ENCODE measurements around the gene ZDHHC3. TPM values are rescaled to one million over a fixed set of nuclear protein-coding genes. Genes with fewer than 3 reads are reported as not detected.

ZDHHC3 gene
- total RNA-seq, 1 donor from 2014 or later: 41.2 TPM

- Histone ChIP-seq H3K79me2 (ENCODE audit: low read depth) (peaks cover 4% of the 10 kb centered on the region), H3K4me3 (no peak overlapping the region), H3K27me3 (no peaks in the 10 kb centered on the region), H2AFZ (replicated peaks) (no peak overlapping the region), H3F3A (ENCODE audit: low read depth) (peaks cover 15% of the 10 kb centered on the region), H4K20me1 (ENCODE audit: low read depth) (no peaks in the 10 kb centered on the region), H3K4me2 (peak overlapping the region; percentile 66), H3K4me1 (peaks cover 27% of the 10 kb centered on the region), H3K36me3 (peaks cover 5% of the 10 kb centered on the region), H3K9me3 (ENCODE audit: low read depth) (no peaks in the 10 kb centered on the region), H3K27ac (peak overlapping the region; percentile 91), H3K9ac (no peak overlapping the region)
- Mint-ChIP-seq H3K4me1 (peaks cover 22% of the 10 kb centered on the region), H3K27ac (peak overlapping the region; percentile 94), H3K9me3 (no peaks in the 10 kb centered on the region), H3K36me3 (peaks cover 28% of the 10 kb centered on the region), H3K4me3 (no peak overlapping the region), H3K27me3 (ENCODE audit: insufficient read depth, low read depth) (peaks cover 4% of the 10 kb centered on the region)
- DNase-seq (ENCODE audit: low spot score): no peak
- TF ChIP-seq EZH2 (IDR thresholded peaks at IDR 0.05) (no peak), CTCF (IDR thresholded peaks at IDR 0.05) (no peak), EZH2phosphoT487 (IDR thresholded peaks at IDR 0.05) (no peak)
Observed at GRCh38 chr3:44931791-44932190, 44.2 kb downstream of the ZDHHC3 start.

GRCh38 chr3:44930911-44931310 is 45.1 kb downstream of the ZDHHC3 start:
- peaks cover 6% of the 10 kb centered on the region for H3K27me3 Mint-ChIP-seq (ENCODE audit: insufficient read depth, low read depth)
- no peak overlapping the region for H3K4me3 Mint-ChIP-seq
- no peaks in the 10 kb centered on the region for H4K20me1 ChIP-seq (ENCODE audit: low read depth)
- no peaks in the 10 kb centered on the region for H3K27me3 ChIP-seq
- peak overlapping the region; percentile 42 for H3K27ac Mint-ChIP-seq
- no peak overlapping the region for H3K9ac ChIP-seq
- peaks cover 4% of the 10 kb centered on the region for H3K36me3 ChIP-seq
- peaks cover under 1% of the 10 kb centered on the region for H3K79me2 ChIP-seq (ENCODE audit: low read depth)
- peaks cover 27% of the 10 kb centered on the region for H3K4me1 ChIP-seq
- H3K36me3 Mint-ChIP-seq: peaks cover 23% of the 10 kb centered on the region
- peaks cover 22% of the 10 kb centered on the region for H3K4me1 Mint-ChIP-seq
- no peaks in the 10 kb centered on the region for H3K9me3 ChIP-seq (ENCODE audit: low read depth)
- no peak overlapping the region for H3K4me3 ChIP-seq
- no peak for TF ChIP-seq EZH2 (IDR thresholded peaks at IDR 0.05)
- TF ChIP-seq CTCF (IDR thresholded peaks at IDR 0.05): no peak
- TF ChIP-seq EZH2phosphoT487 (IDR thresholded peaks at IDR 0.05): no peak
- no peak overlapping the region for H3K27ac ChIP-seq
- no peak overlapping the region for H2AFZ ChIP-seq (replicated peaks)
- H3F3A ChIP-seq (ENCODE audit: low read depth): peaks cover 15% of the 10 kb centered on the region
- no peak for DNase-seq (ENCODE audit: low spot score)
- H3K4me2 ChIP-seq: peak overlapping the region; percentile 66
- no peaks in the 10 kb centered on the region for H3K9me3 Mint-ChIP-seq

- Histone ChIP-seq H3K9ac (no peak overlapping the region), H3K9me3 (ENCODE audit: low read depth) (no peaks in the 10 kb centered on the region), H3K27me3 (no peaks in the 10 kb centered on the region), H3K4me3 (no peak overlapping the region), H3K36me3 (no peaks in the 10 kb centered on the region), H3K27ac (no peak overlapping the region), H3K4me1 (peaks cover 27% of the 10 kb centered on the region), H4K20me1 (ENCODE audit: low read depth) (no peaks in the 10 kb centered on the region), H3K79me2 (ENCODE audit: low read depth) (no peaks in the 10 kb centered on the region), H2AFZ (replicated peaks) (no peak overlapping the region), H3F3A (ENCODE audit: low read depth) (peaks cover 15% of the 10 kb centered on the region), H3K4me2 (no peak overlapping the region)
- no peak overlapping the region for H3K27ac Mint-ChIP-seq
- H3K4me3 Mint-ChIP-seq: no peak overlapping the region
- DNase-seq (ENCODE audit: low spot score): no peak
- H3K27me3 Mint-ChIP-seq (ENCODE audit: insufficient read depth, low read depth): peaks cover 6% of the 10 kb centered on the region
- peaks cover 22% of the 10 kb centered on the region for H3K4me1 Mint-ChIP-seq
- TF ChIP-seq CTCF (IDR thresholded peaks at IDR 0.05) (no peak), EZH2phosphoT487 (IDR thresholded peaks at IDR 0.05) (no peak), EZH2 (IDR thresholded peaks at IDR 0.05) (no peak)
- peaks cover 25% of the 10 kb centered on the region for H3K36me3 Mint-ChIP-seq
- H3K9me3 Mint-ChIP-seq: no peaks in the 10 kb centered on the region
Observed at GRCh38 chr3:44929782-44930181, 46.2 kb downstream of the ZDHHC3 start.

Data from neural progenitor cell (in vitro differentiated cells).